Panc1 (cell line): ENCODE data around the gene PTPRR.

Experiments
- POLR2AphosphoS5 ChIP-seq: IDR thresholded peaks from 2 replicates; pipeline ENCODE4 v1.6.1; 2012; ENCODE audit warnings: mild to moderate bottlenecking, low read depth, low read length, moderate library complexity
- TCF7L2 ChIP-seq: IDR thresholded peaks from 2 replicates; pipeline ENCODE4 v1.6.1; 2011; ENCODE audit warnings: mild to moderate bottlenecking, low read depth, low read length, inconsistent platforms
- TF ChIP-seq, protein P1 (sequence below): fragments of 450-650 bp; IDR thresholded peaks from 2 replicates; pipeline ENCODE4 v1.5.1; 2017; ENCODE audit warnings: mild to moderate bottlenecking

DNA sequence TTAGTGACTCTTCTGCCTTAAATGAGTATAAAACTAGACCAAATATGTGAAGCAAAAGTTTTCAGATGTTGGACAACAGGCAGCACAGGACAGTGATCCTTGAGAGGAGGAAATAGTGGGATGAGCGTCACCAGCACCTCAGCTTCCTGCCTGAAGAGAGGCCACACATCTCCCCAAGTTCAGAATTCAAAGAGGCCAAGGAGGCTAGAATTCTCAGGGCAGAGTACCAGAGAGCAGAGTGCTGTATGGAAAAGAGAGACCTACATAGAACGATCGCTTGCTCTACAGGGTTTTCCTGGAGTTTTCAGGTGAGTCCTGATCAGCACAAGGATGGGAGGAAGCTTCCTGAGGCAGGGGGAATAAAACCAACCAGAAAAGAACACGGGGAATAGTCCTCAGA, 107.0 kb downstream of the PTPRR start:
- TF ChIP-seq POLR2AphosphoS5, result no peak
- no peak for TF ChIP-seq TCF7L2
- TF ChIP-seq, protein P1, sequence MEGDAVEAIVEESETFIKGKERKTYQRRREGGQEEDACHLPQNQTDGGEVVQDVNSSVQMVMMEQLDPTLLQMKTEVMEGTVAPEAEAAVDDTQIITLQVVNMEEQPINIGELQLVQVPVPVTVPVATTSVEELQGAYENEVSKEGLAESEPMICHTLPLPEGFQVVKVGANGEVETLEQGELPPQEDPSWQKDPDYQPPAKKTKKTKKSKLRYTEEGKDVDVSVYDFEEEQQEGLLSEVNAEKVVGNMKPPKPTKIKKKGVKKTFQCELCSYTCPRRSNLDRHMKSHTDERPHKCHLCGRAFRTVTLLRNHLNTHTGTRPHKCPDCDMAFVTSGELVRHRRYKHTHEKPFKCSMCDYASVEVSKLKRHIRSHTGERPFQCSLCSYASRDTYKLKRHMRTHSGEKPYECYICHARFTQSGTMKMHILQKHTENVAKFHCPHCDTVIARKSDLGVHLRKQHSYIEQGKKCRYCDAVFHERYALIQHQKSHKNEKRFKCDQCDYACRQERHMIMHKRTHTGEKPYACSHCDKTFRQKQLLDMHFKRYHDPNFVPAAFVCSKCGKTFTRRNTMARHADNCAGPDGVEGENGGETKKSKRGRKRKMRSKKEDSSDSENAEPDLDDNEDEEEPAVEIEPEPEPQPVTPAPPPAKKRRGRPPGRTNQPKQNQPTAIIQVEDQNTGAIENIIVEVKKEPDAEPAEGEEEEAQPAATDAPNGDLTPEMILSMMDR, result no peak
